Cardiac muscle cell (in vitro differentiated cells and primary cell): ENCODE data around the gene APBA1. TPM values are rescaled to one million over a fixed set of nuclear protein-coding genes. Genes with fewer than 3 reads are reported as not detected.

Experiments used
- DNase-seq, 2 donors: peaks; one replicate each; pipeline versions ENCODE4 v3.0.0 to v3.0.0-alpha.2; 2010 to 2017; ENCODE audit warnings: low read depth in 1 of 2, low spot score in 1 of 2
- H3K27ac ChIP-seq: fragments of 200-600 bp; sonication (generic); 2 replicates; pipeline ENCODE4 v1.5.1; 2016
- H3K27me3 ChIP-seq: fragments of 200-600 bp; sonication (generic); 2 replicates; pipeline ENCODE4 v1.6.0; 2016; ENCODE audit warnings: control low read depth
- H3K36me3 ChIP-seq: fragments of 200-600 bp; sonication (generic); 2 replicates; pipeline ENCODE4 v1.5.1; 2016; ENCODE audit warnings: control low read depth
- H3K4me1 ChIP-seq: fragments of 200-600 bp; sonication (generic); 2 replicates; pipeline ENCODE4 v1.8.1; 2017; ENCODE audit warnings: low read depth, mild to moderate bottlenecking, mixed run types
- H3K4me3 ChIP-seq: fragments of 200-600 bp; sonication (generic); 2 replicates; pipeline ENCODE4 v1.5.1; 2016; ENCODE audit warnings: mild to moderate bottlenecking
- H3K9me3 ChIP-seq: fragments of 200-600 bp; sonication (generic); 2 replicates; pipeline ENCODE4 v1.5.1; 2017; ENCODE audit warnings: low read depth, mild to moderate bottlenecking, control low read depth
- polyA plus RNA-seq: library from polyadenylated mRNA; unstranded; fragments of >200 nt; fragmentation: Nextera tagmentation; extraction: Ambion mirVana; gene quantifications from 2 replicates; pipeline ENCODE4 v1.2.1, GENCODE V29; 2016
- total RNA-seq: library from RNA; depleted of rRNA; stranded (reverse); fragments of >200 nt; gene quantifications from 2 replicates; pipeline ENCODE4 v1.2.3, GENCODE V29; 2016
- TF ChIP-seq, protein P1 (sequence below): IDR thresholded peaks from 2 replicates; pipeline ENCODE4 v1.5.1; 2012; ENCODE audit warnings: low read depth, mild to moderate bottlenecking, low read length

The APBA1 gene
- total and polyA plus RNA-seq, 2 experiments from 2014 or later, result 0.93 to 2.4 TPM

DNA sequence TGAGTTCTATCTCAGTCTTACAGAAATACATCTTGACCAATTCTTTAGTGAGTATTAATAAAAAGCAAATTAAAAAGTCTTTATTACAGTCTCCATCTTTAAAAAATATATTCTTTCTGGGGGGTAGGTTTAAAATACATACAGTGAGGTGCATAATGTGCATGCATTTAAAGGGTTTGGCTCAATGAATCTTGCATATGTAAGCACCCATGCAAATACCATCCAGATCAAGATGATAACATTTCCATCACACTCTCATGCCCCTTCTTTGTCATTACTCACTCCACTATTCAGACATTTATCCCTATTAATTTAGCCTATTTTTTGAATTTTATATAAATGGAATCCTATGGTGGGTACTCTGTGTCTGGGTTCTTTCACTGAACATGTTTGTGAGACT is 113.0 kb downstream of the APBA1 start:
- H3K27me3 ChIP-seq, result no peaks in the 10 kb centered on the region
- no peak overlapping the region for H3K27ac ChIP-seq
- DNase-seq, result no peak
- TF ChIP-seq, protein P1, sequence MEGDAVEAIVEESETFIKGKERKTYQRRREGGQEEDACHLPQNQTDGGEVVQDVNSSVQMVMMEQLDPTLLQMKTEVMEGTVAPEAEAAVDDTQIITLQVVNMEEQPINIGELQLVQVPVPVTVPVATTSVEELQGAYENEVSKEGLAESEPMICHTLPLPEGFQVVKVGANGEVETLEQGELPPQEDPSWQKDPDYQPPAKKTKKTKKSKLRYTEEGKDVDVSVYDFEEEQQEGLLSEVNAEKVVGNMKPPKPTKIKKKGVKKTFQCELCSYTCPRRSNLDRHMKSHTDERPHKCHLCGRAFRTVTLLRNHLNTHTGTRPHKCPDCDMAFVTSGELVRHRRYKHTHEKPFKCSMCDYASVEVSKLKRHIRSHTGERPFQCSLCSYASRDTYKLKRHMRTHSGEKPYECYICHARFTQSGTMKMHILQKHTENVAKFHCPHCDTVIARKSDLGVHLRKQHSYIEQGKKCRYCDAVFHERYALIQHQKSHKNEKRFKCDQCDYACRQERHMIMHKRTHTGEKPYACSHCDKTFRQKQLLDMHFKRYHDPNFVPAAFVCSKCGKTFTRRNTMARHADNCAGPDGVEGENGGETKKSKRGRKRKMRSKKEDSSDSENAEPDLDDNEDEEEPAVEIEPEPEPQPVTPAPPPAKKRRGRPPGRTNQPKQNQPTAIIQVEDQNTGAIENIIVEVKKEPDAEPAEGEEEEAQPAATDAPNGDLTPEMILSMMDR, result no peak
- H3K4me3 ChIP-seq, result no peak overlapping the region
- H3K36me3 ChIP-seq, result no peaks in the 10 kb centered on the region
- peaks cover 4% of the 10 kb centered on the region for H3K4me1 ChIP-seq
- no peaks in the 10 kb centered on the region for H3K9me3 ChIP-seq

DNA sequence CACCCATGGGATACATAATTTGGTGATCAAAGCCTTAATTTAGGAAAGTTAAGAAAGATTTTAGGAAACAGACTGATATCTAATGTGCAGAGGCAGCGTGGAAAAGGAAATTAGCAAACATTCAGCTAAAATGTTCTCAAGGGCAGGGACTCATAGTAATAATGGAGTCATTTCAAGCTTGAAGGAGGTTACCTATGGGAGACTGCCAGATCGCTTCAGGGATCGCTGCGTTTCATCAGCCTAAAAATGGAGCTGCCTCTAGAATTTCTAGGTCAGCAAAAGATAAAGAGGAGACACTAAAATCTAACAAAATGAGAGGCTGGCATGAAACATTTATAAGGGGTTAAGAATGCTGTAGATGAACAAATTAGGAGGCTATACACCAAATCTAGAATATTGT is 115.5 kb downstream of the APBA1 start:
- Histone ChIP-seq H3K36me3 (no peaks in the 10 kb centered on the region), H3K27ac (no peak overlapping the region), H3K4me3 (no peak overlapping the region), H3K9me3 (no peaks in the 10 kb centered on the region), H3K27me3 (no peaks in the 10 kb centered on the region), H3K4me1 (no peaks in the 10 kb centered on the region)
- TF ChIP-seq, protein P1, result no peak
- no peak for DNase-seq

DNA sequence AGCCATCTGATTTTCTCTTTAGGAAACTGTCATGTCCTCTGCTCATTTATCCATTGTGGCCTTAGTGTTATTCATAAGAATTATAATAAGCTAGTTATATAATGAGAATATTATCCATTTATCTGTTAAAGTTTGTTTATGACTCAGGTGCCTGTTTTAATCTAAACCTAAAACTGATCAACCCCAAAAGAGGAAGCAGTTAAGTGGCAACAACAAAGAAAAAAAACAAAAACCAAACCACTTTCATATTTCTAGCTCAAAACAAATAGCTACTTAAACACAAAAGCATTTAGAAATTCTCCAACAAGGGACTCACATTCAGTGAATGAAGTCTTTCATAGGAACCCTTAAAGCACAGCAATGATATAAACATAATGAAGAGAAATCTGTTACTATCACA is 116.4 kb downstream of the APBA1 start:
- Histone ChIP-seq H3K9me3 (no peaks in the 10 kb centered on the region), H3K27me3 (no peaks in the 10 kb centered on the region), H3K36me3 (no peaks in the 10 kb centered on the region), H3K4me3 (no peak overlapping the region), H3K4me1 (no peaks in the 10 kb centered on the region), H3K27ac (no peak overlapping the region)
- TF ChIP-seq, protein P1, result no peak
- DNase-seq, result no peak

DNA sequence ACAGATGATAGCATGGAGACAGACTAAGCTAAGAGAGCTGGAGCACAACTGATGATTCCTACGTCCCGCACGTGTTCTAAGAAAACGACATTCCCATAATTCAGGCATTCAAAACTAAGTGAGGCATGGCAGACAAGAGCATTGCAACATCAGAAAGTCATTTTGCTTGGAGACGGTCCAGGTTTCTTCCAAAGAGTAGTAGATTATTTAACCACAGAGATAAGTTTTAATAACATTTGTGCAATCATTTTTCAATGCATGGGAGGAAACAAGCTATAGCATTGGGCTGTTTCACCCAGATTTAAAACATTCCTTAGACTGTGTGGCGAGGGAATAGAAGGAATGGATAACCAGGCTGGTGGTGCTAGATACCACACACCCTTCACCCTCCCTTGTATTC is 117.2 kb downstream of the APBA1 start:
- Histone ChIP-seq H3K4me3 (no peak overlapping the region), H3K27me3 (no peaks in the 10 kb centered on the region), H3K36me3 (no peaks in the 10 kb centered on the region), H3K9me3 (no peaks in the 10 kb centered on the region), H3K27ac (no peak overlapping the region), H3K4me1 (no peaks in the 10 kb centered on the region)
- DNase-seq, result peak in 1 of 2 donors; percentile 97
- TF ChIP-seq, protein P1, result no peak

DNA sequence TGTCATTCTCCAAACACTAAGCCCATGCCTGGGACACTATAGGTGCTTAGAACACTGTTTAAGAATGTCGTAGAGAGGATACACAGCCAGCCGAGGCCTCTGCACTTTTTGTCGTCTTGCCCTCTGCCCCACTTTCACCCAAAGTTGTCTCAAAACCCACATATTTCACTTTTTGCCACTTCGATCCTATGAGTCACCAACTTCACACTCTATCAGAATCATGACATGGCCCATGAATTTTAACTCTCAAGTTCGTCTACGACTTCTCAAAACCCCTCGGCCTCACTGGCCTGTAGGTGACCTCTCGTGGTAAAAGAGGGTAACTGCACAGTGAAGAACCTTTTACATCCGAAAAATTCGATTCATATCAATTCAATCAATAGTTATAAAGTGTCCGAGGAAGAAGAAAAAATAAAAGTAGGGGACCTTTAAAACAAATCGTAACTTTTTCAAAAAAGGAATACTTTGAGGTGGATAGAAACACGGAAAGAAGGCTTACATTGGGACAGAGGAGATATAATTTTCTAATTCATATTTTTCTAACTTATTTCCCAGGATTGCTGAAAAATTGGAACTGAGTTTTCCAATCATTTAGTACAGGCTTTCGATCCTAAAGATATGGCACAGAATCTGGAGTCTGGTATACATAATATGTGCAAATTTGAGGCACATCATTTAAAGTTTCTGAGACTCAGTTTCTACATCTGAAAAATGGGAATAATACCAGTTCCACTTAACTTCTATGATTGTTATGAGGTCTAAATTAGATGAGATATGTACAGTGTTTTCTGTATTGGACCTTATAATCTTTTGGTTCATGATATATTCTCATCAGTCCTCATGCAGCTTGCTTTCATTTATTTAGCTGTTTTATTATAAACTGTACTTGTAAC is 122.6 kb downstream of the APBA1 start:
- Histone ChIP-seq H3K4me1 (no peaks in the 10 kb centered on the region), H3K27me3 (no peaks in the 10 kb centered on the region), H3K9me3 (no peaks in the 10 kb centered on the region), H3K36me3 (no peaks in the 10 kb centered on the region), H3K27ac (no peak overlapping the region), H3K4me3 (no peak overlapping the region)
- TF ChIP-seq, protein P1, result peak; percentile 91
- peak; percentile 64 to 75 for DNase-seq
